ENCODE measurements around the gene FRMPD3.
"Not testable (repeated sequence)": the region's sequence is repeated elsewhere in the genome, so short reads cannot be mapped to it uniquely, and the experiment has no call there.

Gene FRMPD3

GRCh38 chrX:107448998-107449835 lies at the start of gene FRMPD3:
TSS of gene FRMPD3 (plus strand) at chrX:107449652. CDS start at chrX:107526589, 76,937 bp downstream.
- peak; percentile 29 for DNase-seq (ENCODE audit: low spot score)

GRCh38 chrX:107420571-107420970 lies 28.9 kb upstream of the FRMPD3 start:
- no peak for DNase-seq (ENCODE audit: low spot score)

GRCh38 chrX:107421337-107421861 lies 28.1 kb upstream of the FRMPD3 start:
- DNase-seq (ENCODE audit: low spot score), result no peak

GRCh38 chrX:107429090-107429489 lies 20.4 kb upstream of the FRMPD3 start:
- DNase-seq (ENCODE audit: low spot score), result no peak

GRCh38 chrX:107440187-107440586 lies 9.3 kb upstream of the FRMPD3 start:
- DNase-seq (ENCODE audit: low spot score), result no peak

GRCh38 chrX:107440692-107441091 lies 8.8 kb upstream of the FRMPD3 start:
- DNase-seq (ENCODE audit: low spot score), result no peak

- DNase-seq (ENCODE audit: low spot score), result no peak
Measured at GRCh38 chrX:107442914-107443527, 6.4 kb upstream of the FRMPD3 start.

GRCh38 chrX:107445146-107445545 lies 4.3 kb upstream of the FRMPD3 start:
- no peak for DNase-seq (ENCODE audit: low spot score)

- no peak for DNase-seq (ENCODE audit: low spot score)
Measured at GRCh38 chrX:107445631-107446030, 3.8 kb upstream of the FRMPD3 start.

GRCh38 chrX:107447642-107448041 lies 1.8 kb upstream of the FRMPD3 start:
- peak; percentile 9 for DNase-seq (ENCODE audit: low spot score)

GRCh38 chrX:107448625-107448997 lies 841 bp upstream of the FRMPD3 start:
- DNase-seq (ENCODE audit: low spot score), result no peak

GRCh38 chrX:107450823-107451509 lies 1.5 kb downstream of the FRMPD3 start:
- peak; percentile 10 for DNase-seq (ENCODE audit: low spot score)

GRCh38 chrX:107451731-107452130 lies 2.3 kb downstream of the FRMPD3 start:
- no peak for DNase-seq (ENCODE audit: low spot score)

- DNase-seq (ENCODE audit: low spot score), result no peak
Measured at GRCh38 chrX:107452581-107452980, 3.1 kb downstream of the FRMPD3 start.

GRCh38 chrX:107454302-107454701 lies 4.8 kb downstream of the FRMPD3 start:
- no peak for DNase-seq (ENCODE audit: low spot score)

GRCh38 chrX:107457289-107457688 lies 7.8 kb downstream of the FRMPD3 start:
- no peak for DNase-seq (ENCODE audit: low spot score)

- no peak for DNase-seq (ENCODE audit: low spot score)
Measured at GRCh38 chrX:107465932-107466620, 16.6 kb downstream of the FRMPD3 start.

GRCh38 chrX:107467271-107467670 lies 17.8 kb downstream of the FRMPD3 start:
- no peak for DNase-seq (ENCODE audit: low spot score)

- no peak for DNase-seq (ENCODE audit: low spot score)
Measured at GRCh38 chrX:107470198-107470597, 20.7 kb downstream of the FRMPD3 start.

- no peak for DNase-seq (ENCODE audit: low spot score)
Measured at GRCh38 chrX:107470971-107471370, 21.5 kb downstream of the FRMPD3 start.

- DNase-seq (ENCODE audit: low spot score), result not testable (repeated sequence)
Measured at GRCh38 chrX:107471420-107471819, 22.0 kb downstream of the FRMPD3 start.

- DNase-seq (ENCODE audit: low spot score), result no peak
Measured at GRCh38 chrX:107477406-107477805, 28.0 kb downstream of the FRMPD3 start.

All from AG20443 (cell line).